ENCODE measurements around the gene SLC38A5.
"Not testable (repeated sequence)": the region's sequence is repeated elsewhere in the genome, so short reads cannot be mapped to it uniquely, and the experiment has no call there.

Gene SLC38A5

DNA sequence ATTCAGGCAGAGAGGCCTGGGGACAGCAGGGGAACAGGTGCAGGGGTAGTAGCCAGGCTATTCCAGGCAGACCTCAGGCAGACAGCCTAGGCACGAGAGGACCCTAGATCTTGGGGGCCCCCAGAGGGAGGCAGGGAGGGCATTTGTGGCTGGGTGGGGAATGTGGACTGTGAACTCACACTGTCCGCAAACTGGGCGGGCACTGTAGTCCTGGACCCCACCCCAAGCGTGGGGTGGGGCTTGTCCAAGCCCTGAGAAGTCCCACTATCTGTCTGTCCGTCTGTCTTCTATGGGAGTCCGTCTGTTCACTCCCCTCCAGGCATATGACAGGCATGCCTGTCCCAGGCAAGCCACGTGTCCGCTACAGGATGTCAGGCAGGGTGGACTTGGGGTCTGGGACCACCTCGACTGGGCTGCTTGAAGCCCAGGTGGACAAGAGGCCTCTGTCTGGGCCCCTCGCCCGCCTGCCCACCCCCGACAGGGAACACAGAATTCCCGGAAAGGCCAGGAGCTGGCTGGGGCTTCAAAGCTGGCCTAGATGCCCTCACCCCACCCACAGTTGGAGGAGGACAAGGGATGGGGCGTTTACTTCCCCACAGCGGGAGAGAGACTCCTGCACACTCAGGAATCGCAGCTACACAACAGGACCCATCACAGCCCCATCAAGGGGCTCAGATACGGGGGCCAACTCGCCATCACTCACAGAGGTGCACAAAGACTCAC, at the start of gene SLC38A5:
Gene SLC38A5, minus strand, starts transcription at position 151 of the 723 bp plus-strand sequence. CDS start 2,336 bp downstream, outside the sequence.
- DNase-seq (ENCODE audit: low spot score) = no peak

DNA sequence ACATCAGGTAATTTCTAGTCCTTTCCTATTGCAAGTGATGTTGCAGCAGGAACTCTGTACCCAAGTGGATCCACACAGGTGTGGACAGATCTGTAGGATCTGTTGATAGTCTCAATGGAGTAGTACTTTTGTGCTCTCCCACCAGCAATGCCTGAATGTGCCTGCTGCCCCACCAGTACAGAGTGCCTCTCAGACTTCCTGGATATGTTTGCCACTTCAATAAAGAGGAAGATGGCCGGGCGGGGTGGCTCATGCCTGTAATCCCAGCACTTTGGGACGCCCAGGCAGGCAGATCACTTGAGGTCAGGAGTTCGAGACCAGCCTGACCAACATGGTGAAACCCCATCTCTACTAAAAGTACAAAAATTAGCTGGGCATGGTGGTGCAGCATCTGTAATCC, 49.4 kb upstream of the SLC38A5 start:
- DNase-seq (ENCODE audit: low spot score) = not testable (repeated sequence)

GRCh38 chrX:48516987-48517386, 46.9 kb upstream of the SLC38A5 start:
- DNase-seq (ENCODE audit: low spot score) = no peak

- no peak for DNase-seq (ENCODE audit: low spot score)
Measured at GRCh38 chrX:48516285-48516684, 46.2 kb upstream of the SLC38A5 start.

DNA sequence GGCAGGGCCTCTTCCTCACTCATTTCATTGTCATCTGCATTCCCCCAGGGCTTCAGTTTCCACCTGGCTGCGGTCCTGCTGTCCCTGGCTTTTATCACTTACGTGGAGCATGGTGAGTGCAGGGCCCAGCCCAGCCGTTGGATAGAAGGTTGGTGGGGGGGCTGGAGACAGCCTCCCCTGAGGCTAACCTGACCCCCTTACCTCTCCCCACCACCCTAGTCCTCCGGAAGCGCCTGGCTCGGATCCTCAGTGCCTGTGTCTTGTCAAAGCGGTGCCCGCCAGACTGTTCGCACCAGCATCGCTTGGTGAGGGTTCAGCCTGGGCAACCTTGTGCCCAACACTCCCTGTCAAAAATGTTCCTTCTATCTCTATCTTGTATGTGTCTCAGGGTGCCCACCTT, 45.8 kb upstream of the SLC38A5 start:
- DNase-seq (ENCODE audit: low spot score) = no peak

DNA sequence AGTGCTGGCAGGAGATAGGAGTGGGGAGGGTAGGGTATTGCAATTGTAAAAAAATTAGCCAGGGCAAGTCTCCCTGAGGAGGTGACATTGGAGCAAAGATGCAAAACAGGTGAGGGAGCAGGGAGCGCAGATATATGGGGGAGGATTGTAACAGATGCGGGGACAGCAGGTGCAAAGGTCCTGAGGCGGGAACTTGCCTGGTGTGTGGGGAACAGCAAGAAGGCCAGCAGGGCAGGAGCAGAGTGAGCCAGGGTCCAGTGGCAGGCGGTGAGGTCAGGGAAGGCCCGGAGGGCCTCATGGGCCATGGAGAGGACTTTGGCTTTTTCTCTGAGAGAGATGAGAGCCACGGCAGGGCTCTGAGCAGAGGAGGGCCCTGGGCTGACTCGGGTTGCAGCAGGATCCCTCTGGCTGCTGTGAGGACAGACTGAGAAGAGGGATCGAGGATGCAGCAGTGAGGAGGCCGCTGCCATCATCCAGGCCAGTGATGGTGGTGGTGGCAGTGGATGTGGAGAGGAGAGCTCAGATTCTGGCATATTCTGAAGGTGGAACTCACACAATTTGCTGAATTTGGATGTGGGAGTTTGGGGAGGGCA, 44.9 kb upstream of the SLC38A5 start:
- no peak for DNase-seq (ENCODE audit: low spot score)

- DNase-seq (ENCODE audit: low spot score) = no peak
Measured at GRCh38 chrX:48514126-48514806, 44.2 kb upstream of the SLC38A5 start.

GRCh38 chrX:48513670-48514069, 43.6 kb upstream of the SLC38A5 start:
- DNase-seq (ENCODE audit: low spot score) = no peak

GRCh38 chrX:48512371-48512935, 42.4 kb upstream of the SLC38A5 start:
- DNase-seq (ENCODE audit: low spot score) = no peak

DNA sequence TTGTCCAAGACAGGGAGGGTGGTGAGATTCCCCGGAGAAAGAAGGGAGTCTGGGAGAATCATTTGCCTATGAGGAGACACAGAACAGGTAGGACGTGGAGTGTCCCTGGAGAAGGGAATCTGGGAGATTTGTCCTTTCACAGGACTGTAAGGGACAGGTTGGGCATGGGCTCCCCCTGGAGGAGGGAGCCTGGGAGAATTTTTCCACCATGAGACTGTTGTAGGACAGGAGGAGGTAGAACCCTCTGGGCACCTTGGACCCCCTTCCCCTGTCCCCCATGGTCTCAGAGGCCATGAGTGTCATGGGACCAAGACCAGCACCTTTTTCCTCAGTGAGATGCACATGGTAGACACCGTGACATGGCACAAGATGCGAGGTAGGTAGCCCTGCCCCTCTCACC, 41.5 kb upstream of the SLC38A5 start:
- no peak for DNase-seq (ENCODE audit: low spot score)

DNA sequence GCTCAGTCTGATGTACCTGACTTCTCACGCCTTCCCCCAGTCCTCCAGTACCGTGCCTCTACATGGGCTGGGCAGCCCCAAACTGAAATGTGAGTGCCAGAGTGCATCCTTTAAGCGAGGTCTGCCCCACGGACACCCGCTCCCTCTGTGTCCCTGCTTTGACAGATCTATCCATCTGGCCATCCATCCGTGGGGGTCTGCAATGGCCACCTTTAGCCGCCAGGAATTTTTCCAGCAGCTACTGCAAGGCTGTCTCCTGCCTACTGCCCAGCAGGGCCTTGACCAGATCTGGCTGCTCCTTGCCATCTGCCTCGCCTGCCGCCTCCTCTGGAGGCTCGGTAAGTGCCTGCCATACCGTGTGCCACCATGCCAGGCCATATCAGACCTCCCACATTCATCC, 39.6 kb upstream of the SLC38A5 start:
- no peak for DNase-seq (ENCODE audit: low spot score)

DNA sequence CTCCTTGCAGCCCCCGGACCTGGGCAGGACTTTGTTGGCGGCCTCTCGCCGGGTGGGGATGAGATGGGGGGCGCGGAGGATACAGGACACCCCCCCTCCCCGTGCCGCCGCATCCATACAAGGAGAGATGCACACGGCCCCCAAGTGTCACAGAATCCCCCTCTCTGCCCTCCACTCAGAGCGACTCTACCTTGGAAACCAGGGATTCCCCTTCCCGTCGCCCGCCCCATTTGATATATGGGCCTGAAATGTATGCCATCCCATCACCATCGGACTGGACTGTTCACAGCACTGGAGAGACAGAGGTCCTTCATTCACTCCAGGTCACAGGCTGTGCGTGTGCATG, 39.2 kb upstream of the SLC38A5 start:
- no peak for DNase-seq (ENCODE audit: low spot score)

GRCh38 chrX:48508400-48509244, 38.6 kb upstream of the SLC38A5 start, which contains the start of gene PORCN:
Gene PORCN, plus strand, starts transcription at chrX:48508992. Its CDS starts 829 bp downstream, at chrX:48509821.
- no peak for DNase-seq (ENCODE audit: low spot score)

DNA sequence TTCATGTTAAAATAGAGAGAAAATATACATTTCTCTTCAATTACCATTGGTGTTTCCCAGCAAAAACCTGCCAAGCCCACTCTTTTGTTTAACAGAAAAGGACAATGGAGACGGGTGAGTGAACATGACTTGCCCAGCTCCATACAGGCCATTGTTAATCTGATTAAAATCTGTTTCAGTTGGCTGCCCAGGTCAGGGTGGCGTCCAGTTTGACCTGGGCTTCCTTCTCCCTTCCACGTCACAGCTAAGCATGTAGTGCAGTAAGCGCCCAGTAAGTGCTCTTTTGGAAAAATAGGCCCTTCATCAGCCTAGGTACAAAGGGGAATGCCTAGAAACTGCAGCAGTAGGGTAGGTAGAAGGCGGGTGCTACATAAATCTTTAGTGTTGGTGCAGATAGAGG, 37.2 kb upstream of the SLC38A5 start:
- no peak for DNase-seq (ENCODE audit: low spot score)

GRCh38 chrX:48505481-48505880, 35.4 kb upstream of the SLC38A5 start:
- DNase-seq (ENCODE audit: low spot score) = no peak

GRCh38 chrX:48504261-48504660, 34.2 kb upstream of the SLC38A5 start:
- no peak for DNase-seq (ENCODE audit: low spot score)

GRCh38 chrX:48498374-48498809, 28.3 kb upstream of the SLC38A5 start:
- DNase-seq (ENCODE audit: low spot score) = peak; percentile 52

DNA sequence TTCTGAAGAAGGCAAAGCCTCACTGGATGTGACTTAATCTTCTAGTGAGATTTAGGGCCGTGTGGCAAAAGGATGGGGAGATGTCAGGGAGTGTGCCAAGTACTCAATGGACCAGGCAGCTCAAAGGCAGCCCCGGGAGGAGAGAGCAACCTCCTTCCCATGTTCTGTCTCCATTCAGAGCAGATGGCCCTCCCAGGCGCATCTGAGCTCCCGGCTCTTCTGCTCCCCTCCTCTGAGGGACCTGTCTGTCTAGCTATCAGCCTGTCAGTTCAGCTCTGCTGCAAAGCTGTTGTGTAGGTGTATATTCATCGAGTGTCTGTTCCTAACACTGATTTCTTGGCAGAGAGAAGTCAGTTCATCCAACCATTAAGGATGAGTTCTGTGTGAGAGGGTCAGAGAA, 27.8 kb upstream of the SLC38A5 start:
- no peak for DNase-seq (ENCODE audit: low spot score)

DNA sequence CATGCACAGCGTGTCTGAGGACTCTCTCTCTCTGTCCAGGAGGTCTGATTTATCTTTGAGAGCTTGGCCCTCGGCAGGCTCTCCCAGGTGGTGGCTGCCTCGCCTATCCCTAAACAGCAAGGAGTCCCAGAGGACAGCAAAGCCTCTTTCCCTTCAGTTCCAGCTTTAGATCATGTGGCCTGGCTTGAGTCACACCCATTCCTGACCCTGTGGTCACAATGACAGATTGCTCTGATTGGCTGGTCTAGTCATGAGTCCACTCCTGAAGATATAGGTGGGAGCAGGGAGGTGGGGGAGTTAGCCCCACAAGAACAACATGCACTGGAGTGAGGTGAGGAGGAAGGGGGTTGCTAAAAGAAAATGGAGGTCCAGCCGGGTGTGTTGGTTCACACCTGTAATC, 26.6 kb upstream of the SLC38A5 start:
- no peak for DNase-seq (ENCODE audit: low spot score)

- peak; percentile 33 for DNase-seq (ENCODE audit: low spot score)
Measured at GRCh38 chrX:48493890-48494364, 23.9 kb upstream of the SLC38A5 start.

GRCh38 chrX:48492293-48492910, 22.3 kb upstream of the SLC38A5 start:
- DNase-seq (ENCODE audit: low spot score) = peak; percentile 47
